Activated T-helper 9 cell treated with anti-CD3 and anti-CD28 coated beads, Interleukin-2, amount 50 U/mL, for 16 hours (primary cell): ENCODE results near the gene TSSC4.

Experiments
- DNase-seq: peaks from one replicate; pipeline ENCODE4 v3.0.0-alpha.2; 2020; ENCODE audit warnings: low read depth

TSSC4 gene

DNA sequence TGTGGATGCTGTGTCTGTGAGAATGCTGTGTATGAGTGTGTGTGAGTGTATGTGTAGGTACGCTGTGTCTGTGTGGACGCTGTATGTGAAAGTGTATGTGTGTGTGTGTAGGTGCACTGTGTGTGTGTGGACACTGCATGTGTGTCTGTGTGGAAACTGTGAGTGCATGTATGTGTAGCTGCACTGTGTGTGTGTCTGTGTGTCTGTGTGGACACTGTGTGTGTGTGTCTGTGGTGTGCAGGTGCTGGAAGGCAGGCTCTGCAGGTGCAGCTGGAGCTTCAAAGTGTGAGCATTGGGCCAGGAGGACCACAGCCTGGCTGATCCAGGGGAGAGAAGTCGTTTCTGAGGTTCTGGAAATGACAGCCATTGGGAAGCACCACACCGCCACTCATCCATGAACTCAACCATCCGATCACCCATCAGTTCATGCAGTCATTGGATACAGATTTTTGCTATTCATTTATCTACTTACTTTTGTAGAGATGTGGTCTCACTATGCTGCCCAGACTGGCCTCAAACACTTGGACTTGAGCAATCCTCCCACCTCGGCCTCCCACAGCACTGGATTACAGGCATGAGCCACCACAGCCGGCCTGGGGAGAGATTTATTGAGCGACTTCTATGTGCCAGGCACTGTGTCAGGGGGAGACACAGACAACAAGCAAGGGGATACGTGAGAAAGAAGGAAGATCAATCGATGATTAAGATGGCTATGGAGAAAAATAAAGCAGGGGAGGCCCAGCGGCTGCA is 34.1 kb downstream of the TSSC4 start:
- DNase-seq: no peak

- DNase-seq: no peak
These were observed 34.9 kb downstream of the TSSC4 start for GRCh38 chr11:2435288-2436012.

GRCh38 chr11:2436013-2436520 is 35.5 kb downstream of the TSSC4 start:
- no peak for DNase-seq

- DNase-seq: no peak
These were observed 36.0 kb downstream of the TSSC4 start for GRCh38 chr11:2436521-2437031.

DNA sequence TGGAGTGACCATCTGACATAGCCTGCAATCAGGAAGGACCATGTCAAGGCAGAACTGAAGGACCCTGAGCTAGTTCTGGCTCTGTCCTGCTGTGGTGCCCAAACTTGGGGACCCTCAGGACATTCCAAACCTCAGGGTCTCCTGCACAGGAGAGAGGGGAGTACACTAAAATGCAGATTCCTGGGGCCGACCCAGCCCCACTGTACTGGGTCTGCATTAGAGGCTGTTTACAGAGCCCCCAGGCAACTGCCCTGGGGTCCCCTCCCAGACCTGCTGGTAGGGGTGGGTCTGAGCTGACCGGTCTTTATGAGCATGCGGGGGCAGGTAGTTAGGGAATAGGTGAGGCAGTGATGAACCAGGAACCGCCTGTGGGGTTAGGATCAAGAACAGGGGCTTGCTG is 37.0 kb downstream of the TSSC4 start:
- DNase-seq: no peak

- no peak for DNase-seq
These were observed 39.3 kb downstream of the TSSC4 start for GRCh38 chr11:2439820-2440219.

GRCh38 chr11:2440646-2441045 is 40.1 kb downstream of the TSSC4 start:
- no peak for DNase-seq

DNA sequence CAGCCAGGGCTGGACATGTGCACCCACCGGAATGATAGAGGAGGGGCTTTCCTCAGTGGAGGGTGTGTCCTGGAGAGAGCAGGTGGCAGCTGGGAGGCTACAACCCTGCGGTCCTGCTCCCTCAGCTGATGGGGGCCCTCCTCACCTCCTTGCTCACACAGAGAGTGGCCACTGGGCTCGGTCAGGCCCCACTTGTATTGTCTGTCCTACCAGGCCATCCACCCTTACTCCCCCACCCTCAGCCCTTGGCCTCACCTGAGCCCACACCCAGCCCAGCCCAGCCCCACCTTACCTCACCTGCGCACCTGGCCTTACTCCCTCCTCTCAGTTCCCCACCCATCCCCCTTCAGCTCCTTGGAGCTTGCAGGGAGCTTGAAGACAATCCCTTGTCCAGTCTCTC is 40.6 kb downstream of the TSSC4 start:
- DNase-seq: no peak

DNA sequence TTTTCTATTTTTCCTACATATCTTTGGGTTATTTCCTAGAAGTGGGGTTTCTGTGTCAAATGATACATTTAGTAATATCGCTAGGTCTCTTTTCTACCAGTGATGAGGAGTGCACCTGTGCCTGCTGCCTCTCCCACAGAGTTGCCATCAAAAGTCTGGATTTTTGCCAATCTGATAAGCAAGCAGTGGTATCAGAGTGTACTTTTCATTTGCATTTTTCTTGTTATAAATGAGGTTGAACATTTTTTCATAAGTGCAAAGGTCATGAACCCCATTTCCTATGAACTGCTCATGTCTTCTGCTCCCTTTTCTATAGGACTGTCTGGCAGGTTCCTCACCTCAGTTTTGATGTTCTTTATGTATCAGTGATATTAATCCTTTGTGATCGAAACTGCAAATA is 42.0 kb downstream of the TSSC4 start:
- DNase-seq: no peak

DNA sequence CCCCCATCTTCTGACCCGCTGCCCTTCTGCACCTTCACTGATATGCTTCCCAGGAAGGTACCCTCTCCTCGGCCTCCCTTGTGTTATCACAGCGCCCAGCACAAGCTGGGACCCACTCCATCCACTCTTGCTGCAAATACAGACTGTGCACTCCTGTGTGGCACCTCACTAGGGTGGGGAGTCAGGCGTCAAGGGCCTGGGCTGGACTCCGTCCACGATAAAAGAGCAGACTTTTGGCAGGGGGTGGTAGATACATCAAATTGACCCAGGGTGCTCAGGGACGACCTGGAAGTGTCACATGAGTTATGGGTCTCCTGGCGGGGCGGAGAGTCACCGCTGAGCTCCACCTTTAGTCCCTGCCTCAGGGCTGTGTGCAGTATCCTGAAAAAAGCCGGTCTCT is 42.9 kb downstream of the TSSC4 start:
- DNase-seq: no peak

GRCh38 chr11:2443881-2444820 is 43.6 kb downstream of the TSSC4 start, which contains the start of gene TRPM5:
TSS of gene TRPM5 (minus strand) at chr11:2444514. CDS start at chr11:2423036, 21,478 bp downstream.
- peak; percentile 72 for DNase-seq

- no peak for DNase-seq
These were observed 44.5 kb downstream of the TSSC4 start, which contains the start of gene KCNQ1 for GRCh38 chr11:2444821-2445745. TSS of gene KCNQ1 (plus strand) at chr11:2445008. CDS start at chr11:2445099, 91 bp downstream.

DNA sequence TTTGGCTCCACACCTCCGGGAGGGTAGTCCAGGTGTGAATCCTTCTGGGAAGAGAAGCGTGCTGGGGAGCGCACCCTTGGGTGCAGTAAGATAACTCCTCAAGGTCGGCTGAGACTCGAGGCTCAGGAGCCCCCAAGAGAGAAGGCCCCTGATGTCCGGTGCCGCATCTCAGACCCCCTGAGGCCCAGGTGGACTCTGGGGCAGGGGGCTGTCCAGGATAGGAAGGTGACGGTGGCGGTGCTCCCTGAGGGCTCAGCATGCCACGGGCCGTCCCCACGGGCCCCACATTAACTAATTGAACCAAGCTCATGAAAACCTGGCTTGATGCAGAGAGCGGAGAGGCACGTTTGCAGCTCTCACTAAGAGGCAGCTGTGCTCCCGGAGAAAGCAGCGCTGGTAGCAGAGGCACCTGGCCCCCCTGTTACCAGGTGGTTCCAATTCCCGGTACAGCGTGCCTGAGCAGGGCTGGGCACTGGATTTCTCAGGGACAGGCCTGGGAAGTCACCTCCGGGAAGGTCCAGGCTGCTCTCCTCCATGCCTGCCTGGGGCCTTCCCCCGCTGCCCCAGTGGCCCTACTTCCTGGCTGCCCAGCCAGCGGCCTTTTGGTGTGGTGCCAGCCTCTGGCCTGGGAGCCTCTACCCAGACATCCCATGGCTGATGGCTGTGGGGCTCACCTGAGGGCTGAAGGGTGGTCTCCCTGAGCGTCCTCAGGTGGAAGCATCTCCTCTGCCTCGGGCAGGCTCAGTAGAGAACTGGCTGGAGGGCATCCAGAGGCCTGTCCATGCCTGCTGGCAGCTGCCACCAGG is 45.4 kb downstream of the TSSC4 start:
- no peak for DNase-seq

GRCh38 chr11:2446590-2447252 is 46.2 kb downstream of the TSSC4 start:
- DNase-seq: no peak

- DNase-seq: no peak
These were observed 46.9 kb downstream of the TSSC4 start for GRCh38 chr11:2447253-2447950.

GRCh38 chr11:2447951-2448650 is 47.6 kb downstream of the TSSC4 start:
- no peak for DNase-seq

DNA sequence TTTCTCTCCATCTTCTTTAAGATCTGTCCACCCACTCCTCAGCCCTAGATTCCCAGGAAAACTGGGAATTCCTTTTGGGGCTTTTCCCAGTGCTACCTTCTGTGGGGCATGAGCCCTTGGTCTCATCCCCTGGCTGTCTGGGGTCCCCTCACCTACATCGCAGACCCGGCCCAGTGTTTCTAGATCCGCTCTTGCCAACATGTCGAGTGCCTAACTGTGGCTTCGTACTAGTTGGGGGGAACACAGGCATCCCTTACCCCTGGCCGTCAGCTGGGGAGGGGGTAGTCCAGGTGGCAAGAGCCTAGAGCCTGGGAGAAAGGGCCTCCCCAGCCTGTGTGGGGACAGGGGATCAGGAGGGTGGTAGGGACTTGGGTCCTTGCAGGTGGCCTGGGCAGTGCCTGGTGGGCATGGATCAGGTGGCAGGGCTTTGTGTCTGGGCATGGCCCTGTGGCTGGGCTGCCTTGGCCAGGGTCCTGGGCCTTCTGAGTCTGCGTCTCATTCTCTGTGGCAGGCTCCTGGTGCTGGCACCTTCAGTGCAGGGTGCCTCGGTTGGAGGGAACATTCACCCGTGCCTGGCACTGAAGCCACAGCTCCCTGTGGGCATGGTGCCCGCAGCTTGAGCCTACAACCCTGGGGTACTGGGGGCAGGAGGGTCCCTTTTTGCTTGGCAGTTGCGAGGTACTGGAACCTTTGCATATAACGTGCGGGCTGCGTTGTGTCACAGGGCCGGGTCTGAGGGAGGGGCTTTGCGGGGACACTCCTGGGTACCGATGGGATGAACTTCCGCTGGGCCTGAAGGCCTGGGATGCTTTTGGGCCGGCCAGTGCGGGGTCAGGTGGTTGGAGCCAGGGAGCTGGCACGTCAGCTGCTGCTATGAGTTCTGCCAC is 48.4 kb downstream of the TSSC4 start:
- DNase-seq: no peak
